Measurements from ENCODE around the gene WNT1. TPM values are rescaled to one million over a fixed set of nuclear protein-coding genes. Genes with fewer than 3 reads are reported as not detected.

Gene WNT1
- total RNA-seq, 1 donor from 2014 or later: not detected

- Mint-ChIP-seq H3K9me3 (ENCODE audit: unreplicated experiment) (no peaks in the 10 kb centered on the region), H3K4me1 (ENCODE audit: unreplicated experiment) (peaks cover 32% of the 10 kb centered on the region), H3K4me3 (ENCODE audit: unreplicated experiment) (peak within 1 kb of the TSS; percentile 90), H3K36me3 (ENCODE audit: unreplicated experiment) (peaks cover 12% of the 10 kb centered on the region), H3K27me3 (ENCODE audit: unreplicated experiment) (no peaks in the 10 kb centered on the region), H3K27ac (ENCODE audit: unreplicated experiment) (peak within 1 kb of the TSS; percentile 100)
- DNase-seq (ENCODE audit: extremely low spot score, unreplicated experiment): peak; percentile 98
- TF ChIP-seq CTCF (IDR thresholded peaks at IDR 0.05): peak; percentile 63
These were observed 40.4 kb downstream of the WNT1 start, which contains the start of gene PRKAG1 for GRCh38 chr12:49018261-49019119. Gene PRKAG1, minus strand, starts transcription at chr12:49018776. Its CDS starts 36 bp downstream, at chr12:49018740.

- peaks cover 32% of the 10 kb centered on the region for H3K4me1 Mint-ChIP-seq (ENCODE audit: unreplicated experiment)
- H3K9me3 Mint-ChIP-seq (ENCODE audit: unreplicated experiment): no peaks in the 10 kb centered on the region
- no peak for DNase-seq (ENCODE audit: extremely low spot score, unreplicated experiment)
- H3K27ac Mint-ChIP-seq (ENCODE audit: unreplicated experiment): peak overlapping the region; percentile 100
- peak overlapping the region; percentile 90 for H3K4me3 Mint-ChIP-seq (ENCODE audit: unreplicated experiment)
- peaks cover 12% of the 10 kb centered on the region for H3K36me3 Mint-ChIP-seq (ENCODE audit: unreplicated experiment)
- TF ChIP-seq CTCF (IDR thresholded peaks at IDR 0.05): no peak
- no peaks in the 10 kb centered on the region for H3K27me3 Mint-ChIP-seq (ENCODE audit: unreplicated experiment)
These were observed 41.0 kb downstream of the WNT1 start for GRCh38 chr12:49019120-49019430.

- peak; percentile 37 for TF ChIP-seq CTCF (IDR thresholded peaks at IDR 0.05)
- Mint-ChIP-seq H3K9me3 (ENCODE audit: unreplicated experiment) (no peaks in the 10 kb centered on the region), H3K27ac (ENCODE audit: unreplicated experiment) (peak overlapping the region; percentile 100), H3K4me1 (ENCODE audit: unreplicated experiment) (peaks cover 32% of the 10 kb centered on the region), H3K27me3 (ENCODE audit: unreplicated experiment) (no peaks in the 10 kb centered on the region), H3K4me3 (ENCODE audit: unreplicated experiment) (peak overlapping the region; percentile 64), H3K36me3 (ENCODE audit: unreplicated experiment) (peaks cover 14% of the 10 kb centered on the region)
- no peak for DNase-seq (ENCODE audit: extremely low spot score, unreplicated experiment)
These were observed 41.6 kb downstream of the WNT1 start for GRCh38 chr12:49019443-49020324.

- TF ChIP-seq CTCF (IDR thresholded peaks at IDR 0.05): no peak
- no peaks in the 10 kb centered on the region for H3K9me3 Mint-ChIP-seq (ENCODE audit: unreplicated experiment)
- H3K36me3 Mint-ChIP-seq (ENCODE audit: unreplicated experiment): peaks cover 16% of the 10 kb centered on the region
- H3K4me3 Mint-ChIP-seq (ENCODE audit: unreplicated experiment): no peak overlapping the region
- no peak for DNase-seq (ENCODE audit: extremely low spot score, unreplicated experiment)
- H3K4me1 Mint-ChIP-seq (ENCODE audit: unreplicated experiment): peaks cover 29% of the 10 kb centered on the region
- no peaks in the 10 kb centered on the region for H3K27me3 Mint-ChIP-seq (ENCODE audit: unreplicated experiment)
- peak overlapping the region; percentile 34 for H3K27ac Mint-ChIP-seq (ENCODE audit: unreplicated experiment)
These were observed 42.3 kb downstream of the WNT1 start for GRCh38 chr12:49020441-49020840.

All from osteocyte (in vitro differentiated cells).